Trophoblast cell (in vitro differentiated cells and primary cell): ENCODE results near the gene TEX26.

Source experiments
- DNase-seq, 2 donors: peaks; one replicate each; pipeline ENCODE4 v3.0.0-alpha.2; 2016
- H2AFZ ChIP-seq: 2 replicates; pipeline ENCODE4 v1.6.1; 2013; ENCODE audit warnings: low read length, moderate library complexity, mild to moderate bottlenecking; ENCODE audit not compliant: insufficient read depth, poor library complexity
- H2AK5ac ChIP-seq: 2 replicates; pipeline ENCODE4 v1.6.1; 2013; ENCODE audit warnings: mild to moderate bottlenecking, low read length
- H2BK120ac ChIP-seq: 2 replicates; pipeline ENCODE4 v1.6.1; 2013; ENCODE audit warnings: low read length, mild to moderate bottlenecking, moderate library complexity; ENCODE audit not compliant: insufficient read depth, poor library complexity
- H2BK12ac ChIP-seq: 2 replicates; pipeline ENCODE4 v1.6.1; 2013; ENCODE audit warnings: mild to moderate bottlenecking, low read length, moderate library complexity
- H2BK5ac ChIP-seq: 2 replicates; pipeline ENCODE4 v1.6.1; 2013; ENCODE audit warnings: low read length, low read depth, moderate library complexity, mild to moderate bottlenecking; ENCODE audit not compliant: poor library complexity
- H3K14ac ChIP-seq: 2 replicates; pipeline ENCODE4 v1.6.1; 2013; ENCODE audit warnings: mild to moderate bottlenecking, low read length
- H3K18ac ChIP-seq: 2 replicates; pipeline ENCODE4 v1.6.1; 2013; ENCODE audit warnings: mild to moderate bottlenecking, low read length
- H3K23ac ChIP-seq: 2 replicates; pipeline ENCODE4 v1.6.1; 2013; ENCODE audit warnings: low read length
- H3K27ac ChIP-seq: 2 replicates; pipeline ENCODE4 v1.5.1; 2013; ENCODE audit warnings: low read depth, mild to moderate bottlenecking, inconsistent platforms, low read length, moderate library complexity
- H3K27me3 ChIP-seq: 2 replicates; pipeline ENCODE4 v1.6.1; 2013; ENCODE audit warnings: inconsistent platforms, mild to moderate bottlenecking, low read length, moderate library complexity; ENCODE audit not compliant: insufficient read depth
- H3K36me3 ChIP-seq, 2 experiments: 1 replicate in 1 of 2; 2 replicates in 1 of 2; pipeline ENCODE4 v1.6.1; 2013; ENCODE audit warnings: low read length in 2 of 2, mild to moderate bottlenecking in 2 of 2, moderate library complexity in 1 of 2; ENCODE audit not compliant: insufficient read depth in 2 of 2, control insufficient read depth in 1 of 2
- H3K4ac ChIP-seq: 2 replicates; pipeline ENCODE4 v1.6.1; 2013; ENCODE audit warnings: low read depth, mild to moderate bottlenecking, low read length, moderate library complexity
- H3K4me1 ChIP-seq, 2 experiments: 1 replicate in 1 of 2; 2 replicates in 1 of 2; pipeline ENCODE4 v1.6.1; 2013; ENCODE audit warnings: low read length in 2 of 2, mild to moderate bottlenecking in 2 of 2, moderate library complexity in 1 of 2; ENCODE audit not compliant: insufficient read depth in 2 of 2, control insufficient read depth in 1 of 2
- H3K4me2 ChIP-seq: 2 replicates; pipeline ENCODE4 v1.6.1; 2013; ENCODE audit warnings: inconsistent platforms, mild to moderate bottlenecking, low read length, moderate library complexity
- H3K4me3 ChIP-seq: 2 replicates; pipeline ENCODE4 v1.5.1; 2013; ENCODE audit warnings: mild to moderate bottlenecking, low read depth, low read length, inconsistent platforms
- H3K79me1 ChIP-seq: one replicate; pipeline ENCODE4 v1.6.1; 2013; ENCODE audit warnings: low read length
- H3K79me2 ChIP-seq: 2 replicates; pipeline ENCODE4 v1.6.1; 2013; ENCODE audit warnings: low read length, mild to moderate bottlenecking; ENCODE audit not compliant: control insufficient read depth, insufficient read depth, poor library complexity
- H3K9ac ChIP-seq: 2 replicates; pipeline ENCODE4 v1.6.1; 2013; ENCODE audit warnings: mild to moderate bottlenecking, low read length
- H3K9me3 ChIP-seq: 2 replicates; pipeline ENCODE4 v1.6.1; 2013; ENCODE audit warnings: low read depth, mild to moderate bottlenecking, control low read depth, inconsistent platforms, low read length; ENCODE audit not compliant: insufficient read depth
- H4K12ac ChIP-seq: 2 replicates; pipeline ENCODE4 v1.6.1; 2013; ENCODE audit warnings: low read depth, mild to moderate bottlenecking, low read length, moderate library complexity
- H4K8ac ChIP-seq: 2 replicates; pipeline ENCODE4 v1.6.1; 2013; ENCODE audit warnings: low read depth, mild to moderate bottlenecking, low read length, moderate library complexity
- H4K91ac ChIP-seq: one replicate; pipeline ENCODE4 v1.6.1; 2013; ENCODE audit warnings: low read depth, mild to moderate bottlenecking, low read length, moderate library complexity
- WGBS: extraction: QIAGEN DNeasy Blood & Tissue Kit; methylation state at CpG from one replicate; pipeline ENCODE4 v1.1.7; 2013; ENCODE audit warnings: missing lambda C conversion rate; ENCODE audit not compliant: insufficient read length, insufficient coverage; ENCODE audit errors: extremely low coverage; 5-methylcytosine and 5-hydroxymethylcytosine counted together

Gene TEX26

DNA sequence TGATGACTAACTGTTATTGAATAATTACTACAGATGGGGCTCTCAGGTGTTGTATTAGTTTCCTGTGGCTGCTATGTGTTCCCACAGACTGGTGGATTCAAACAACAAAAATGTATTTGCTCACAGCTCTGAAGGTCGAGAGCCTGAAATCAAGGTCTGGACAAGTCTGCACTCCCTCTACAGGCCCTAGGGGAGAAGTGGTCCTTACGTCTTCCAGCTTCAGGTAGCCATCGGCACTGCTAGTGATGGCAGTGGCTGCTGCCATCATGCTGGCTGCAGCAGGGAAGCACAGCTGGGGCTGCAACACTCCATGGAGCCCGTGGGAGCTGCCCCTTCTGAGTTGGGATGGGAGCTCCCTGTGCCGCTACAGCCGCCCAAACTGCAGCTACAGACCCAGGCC, 1.9 kb downstream of the TEX26 start:
- no peak overlapping the region for H2BK120ac ChIP-seq
- H3K4me1 ChIP-seq, result peaks cover 7 to 17% of the 10 kb centered on the region in 2 experiments
- H2BK5ac ChIP-seq, result no peak overlapping the region
- no peak overlapping the region for H2AFZ ChIP-seq
- H4K8ac ChIP-seq, result no peak overlapping the region
- H3K27me3 ChIP-seq, result no peaks in the 10 kb centered on the region
- H3K36me3 ChIP-seq, result no peaks in the 10 kb centered on the region
- no peak overlapping the region for H3K23ac ChIP-seq
- H2AK5ac ChIP-seq, result no peak overlapping the region
- H3K79me2 ChIP-seq, result no peaks in the 10 kb centered on the region
- no peaks in the 10 kb centered on the region for H3K9me3 ChIP-seq
- no peak overlapping the region for H3K4me3 ChIP-seq
- no peak overlapping the region for H3K4me2 ChIP-seq
- no peak overlapping the region for H3K4ac ChIP-seq
- WGBS, result no CpG with 5 or more reads among the region's 6 CpGs
- no peak overlapping the region for H3K14ac ChIP-seq
- no peak overlapping the region for H4K91ac ChIP-seq
- H3K9ac ChIP-seq, result no peak overlapping the region
- no peak overlapping the region for H3K18ac ChIP-seq
- no peak overlapping the region for H3K27ac ChIP-seq
- no peak overlapping the region for H4K12ac ChIP-seq
- no peak for DNase-seq
- peaks cover 8% of the 10 kb centered on the region for H3K79me1 ChIP-seq
- no peak overlapping the region for H2BK12ac ChIP-seq

DNA sequence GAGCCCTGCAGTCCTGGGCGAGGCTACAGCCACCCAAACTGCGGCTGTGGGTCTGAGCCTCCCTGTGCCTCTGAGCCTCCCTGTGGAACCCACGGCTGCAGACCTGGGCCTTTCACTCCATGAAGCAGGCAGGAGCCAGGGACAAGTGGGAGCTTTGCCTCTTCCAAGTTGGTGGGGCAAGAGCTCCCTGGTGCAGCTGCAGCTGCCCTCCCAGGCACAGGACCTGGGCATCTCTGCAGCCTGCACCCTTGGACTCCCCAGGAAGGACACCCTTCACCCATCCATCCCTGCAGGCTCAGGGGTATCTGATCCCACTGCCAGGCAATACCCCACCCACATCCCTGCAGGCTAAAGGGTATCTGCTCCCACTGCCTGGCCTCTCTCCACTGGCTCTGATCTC, 2.3 kb downstream of the TEX26 start:
- Histone ChIP-seq H2AK5ac (no peak overlapping the region), H3K14ac (no peak overlapping the region), H3K27me3 (no peaks in the 10 kb centered on the region), H2BK12ac (no peak overlapping the region), H3K27ac (no peak overlapping the region), H3K9ac (no peak overlapping the region), H3K79me1 (peaks cover 8% of the 10 kb centered on the region), H3K4me3 (no peak overlapping the region), H2AFZ (no peak overlapping the region), H3K4me1 (peaks cover 7 to 14% of the 10 kb centered on the region in 2 experiments), H2BK120ac (no peak overlapping the region), H2BK5ac (no peak overlapping the region), H3K23ac (no peak overlapping the region), H4K12ac (no peak overlapping the region), H4K91ac (no peak overlapping the region), H3K36me3 (no peaks in the 10 kb centered on the region), H3K79me2 (no peaks in the 10 kb centered on the region), H3K18ac (no peak overlapping the region), H3K4me2 (no peak overlapping the region), H3K4ac (no peak overlapping the region), H3K9me3 (no peaks in the 10 kb centered on the region), H4K8ac (no peak overlapping the region)
- WGBS, result no CpG with 5 or more reads among the region's 3 CpGs
- no peak for DNase-seq

DNA sequence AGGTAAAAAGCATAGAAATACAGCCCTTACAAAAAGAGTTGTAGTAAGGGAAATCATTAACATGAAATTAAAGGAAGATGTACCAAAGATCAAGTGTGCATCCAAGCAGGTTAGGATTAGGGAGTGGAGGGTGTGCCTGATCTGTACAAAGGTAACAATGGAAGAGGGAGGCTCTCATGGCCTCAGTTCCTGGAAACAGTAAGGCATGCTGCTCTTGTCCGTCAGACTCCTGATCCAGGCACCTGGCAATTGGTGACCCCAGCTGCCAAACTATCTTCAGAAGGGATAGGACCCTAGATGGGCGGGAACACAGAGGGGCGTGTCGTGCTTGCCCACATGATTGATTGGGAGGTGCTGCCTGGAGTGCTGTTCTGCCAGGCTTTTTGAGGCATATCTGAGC, 4.5 kb downstream of the TEX26 start:
- Histone ChIP-seq H3K4ac (no peak overlapping the region), H4K12ac (no peak overlapping the region), H3K9ac (no peak overlapping the region), H4K91ac (no peak overlapping the region), H3K23ac (no peak overlapping the region), H2AFZ (no peak overlapping the region), H2BK120ac (no peak overlapping the region), H3K79me1 (peaks cover 8% of the 10 kb centered on the region), H3K27ac (no peak overlapping the region), H2BK5ac (no peak overlapping the region), H3K79me2 (no peaks in the 10 kb centered on the region), H3K9me3 (no peaks in the 10 kb centered on the region), H3K14ac (no peak overlapping the region), H3K18ac (no peak overlapping the region), H3K36me3 (no peaks in the 10 kb centered on the region), H2AK5ac (no peak overlapping the region), H3K27me3 (no peaks in the 10 kb centered on the region), H4K8ac (no peak overlapping the region), H3K4me3 (no peak overlapping the region), H2BK12ac (no peak overlapping the region), H3K4me2 (no peak overlapping the region), H3K4me1 (peaks cover 7 to 10% of the 10 kb centered on the region in 2 experiments)
- WGBS, result no CpG with 5 or more reads among the region's 4 CpGs
- DNase-seq, result no peak

DNA sequence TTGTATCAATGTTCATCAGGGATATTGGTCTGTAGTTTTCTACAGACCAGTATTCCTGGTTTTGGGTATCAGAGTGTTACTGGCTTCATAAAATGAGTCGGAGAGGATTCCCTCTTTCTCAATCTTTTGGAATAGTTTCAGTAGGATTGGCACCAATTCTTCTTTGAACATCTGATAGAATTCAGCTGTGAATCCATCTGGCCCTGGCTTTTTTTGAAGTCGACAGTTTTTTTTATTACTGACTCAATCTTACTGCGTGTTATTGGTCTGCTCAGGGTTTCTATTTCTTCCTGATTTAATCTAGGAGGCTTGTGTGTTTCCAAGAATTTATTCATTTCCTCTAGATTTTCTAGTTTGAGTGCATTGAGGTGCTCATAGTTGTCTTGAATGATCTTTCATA, 11.4 kb downstream of the TEX26 start:
- Histone ChIP-seq H4K12ac (no peak overlapping the region), H3K18ac (no peak overlapping the region), H3K36me3 (no peaks in the 10 kb centered on the region), H3K4me1 (no peaks in the 10 kb centered on the region), H3K4me2 (no peak overlapping the region), H3K79me2 (no peaks in the 10 kb centered on the region), H2AK5ac (no peak overlapping the region), H3K23ac (no peak overlapping the region), H3K79me1 (no peaks in the 10 kb centered on the region), H3K4me3 (no peak overlapping the region), H3K4ac (no peak overlapping the region), H3K9ac (no peak overlapping the region), H3K27me3 (no peaks in the 10 kb centered on the region), H4K8ac (no peak overlapping the region), H4K91ac (no peak overlapping the region), H2BK12ac (no peak overlapping the region), H2BK120ac (no peak overlapping the region), H2BK5ac (no peak overlapping the region), H3K9me3 (no peaks in the 10 kb centered on the region), H2AFZ (no peak overlapping the region), H3K14ac (no peak overlapping the region), H3K27ac (no peak overlapping the region)
- WGBS, result no CpG with 5 or more reads among the region's 3 CpGs
- DNase-seq, result no peak
